Activated CD4-positive, alpha-beta T cell treated with anti-CD3 and anti-CD28 coated beads, Interleukin-2, Interleukin-4, amounts not matched to agents 100 ng/mL and 50 ng/mL, durations not matched to agents 16 hours and 8 hours (primary cell): ENCODE data around the gene RTP1.
A peak's percentile ranks its signal among the peaks of the same experiment; 100 is the strongest.
"Not testable (repeated sequence)": the region's sequence is repeated elsewhere in the genome, so short reads cannot be mapped to it uniquely, and the experiment has no call there.

Source experiments
- DNase-seq: peaks from one replicate; pipeline ENCODE4 v3.0.0-alpha.2; 2020; ENCODE audit warnings: low spot score

The RTP1 gene, protein sequence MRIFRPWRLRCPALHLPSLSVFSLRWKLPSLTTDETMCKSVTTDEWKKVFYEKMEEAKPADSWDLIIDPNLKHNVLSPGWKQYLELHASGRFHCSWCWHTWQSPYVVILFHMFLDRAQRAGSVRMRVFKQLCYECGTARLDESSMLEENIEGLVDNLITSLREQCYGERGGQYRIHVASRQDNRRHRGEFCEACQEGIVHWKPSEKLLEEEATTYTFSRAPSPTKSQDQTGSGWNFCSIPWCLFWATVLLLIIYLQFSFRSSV

DNA sequence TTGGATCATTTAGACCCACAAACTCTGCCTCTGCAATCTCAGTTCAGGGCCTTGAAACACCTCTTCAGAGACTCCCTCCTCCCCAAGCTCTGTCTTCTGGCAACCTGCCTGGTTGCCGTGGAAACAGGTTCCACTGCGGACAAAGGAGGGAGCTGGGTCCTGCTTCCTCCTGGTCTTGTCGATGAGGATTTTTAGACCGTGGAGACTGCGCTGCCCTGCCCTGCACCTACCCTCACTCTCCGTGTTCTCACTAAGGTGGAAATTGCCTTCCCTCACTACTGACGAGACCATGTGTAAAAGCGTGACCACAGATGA is at the start of gene RTP1:
RTP1 (plus strand) TSS at position 152 of the 315 bp plus-strand sequence; CDS start at position 182, 30 bp downstream.
- DNase-seq = no peak

DNA sequence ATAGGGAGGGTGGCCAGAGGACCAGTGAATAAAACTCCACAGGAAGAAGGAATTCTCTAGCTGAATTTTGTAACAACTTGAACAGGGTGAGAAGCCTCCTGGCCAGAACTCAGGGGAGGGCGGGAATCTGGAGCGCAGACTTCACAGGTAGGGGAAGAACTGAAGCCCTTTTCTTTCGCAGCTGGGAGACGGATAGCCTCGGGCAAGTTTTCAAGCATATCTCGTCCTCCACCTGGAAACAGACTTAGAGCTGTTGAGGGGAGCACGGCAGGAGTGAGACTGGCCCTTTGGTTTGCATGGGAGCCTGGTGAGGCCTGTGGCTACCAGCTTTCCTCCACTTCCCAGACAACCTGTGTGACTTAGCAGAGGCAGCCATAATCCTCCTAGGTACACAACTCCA is 47.1 kb upstream of the RTP1 start:
- no peak for DNase-seq

DNA sequence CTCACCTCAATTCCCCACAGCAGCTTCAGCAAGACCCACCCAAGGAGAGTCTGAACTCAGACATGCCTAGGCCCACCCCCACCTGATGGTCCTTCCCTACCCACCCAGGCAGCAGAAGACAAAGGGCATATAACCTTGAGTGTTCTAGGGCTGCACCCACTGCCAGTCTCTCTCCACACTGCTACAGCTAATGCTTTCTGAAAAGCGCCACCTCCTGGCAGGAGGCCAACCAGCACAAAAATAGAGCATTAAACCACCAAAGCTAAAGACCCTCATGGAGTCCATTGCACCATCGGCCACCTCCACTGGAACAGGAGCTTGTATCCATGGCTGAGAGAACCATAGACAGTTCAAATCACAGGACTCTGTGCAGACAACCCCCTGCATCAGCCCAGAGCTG is 46.7 kb upstream of the RTP1 start:
- DNase-seq = peak; percentile 53

DNA sequence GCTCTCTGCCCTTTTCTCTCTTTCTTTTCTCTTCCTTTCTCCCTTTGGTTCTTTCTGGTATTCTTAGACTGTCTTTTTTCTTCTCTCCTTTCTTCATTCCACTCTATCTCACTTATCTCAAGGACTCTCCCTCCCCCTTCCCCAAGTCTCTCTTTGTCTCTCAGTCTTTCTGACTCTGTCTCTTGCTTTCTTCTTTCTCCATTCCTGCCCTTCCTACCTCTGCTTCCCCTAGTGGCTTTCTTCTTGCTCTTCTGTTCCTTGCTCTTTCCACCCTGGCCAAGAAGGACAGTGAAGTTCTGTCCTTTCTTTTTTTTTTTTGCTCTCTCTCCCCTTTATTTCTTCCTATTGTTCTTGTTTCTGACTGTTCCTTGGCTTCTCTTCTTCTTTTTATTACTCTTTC is 35.7 kb upstream of the RTP1 start:
- no peak for DNase-seq

DNA sequence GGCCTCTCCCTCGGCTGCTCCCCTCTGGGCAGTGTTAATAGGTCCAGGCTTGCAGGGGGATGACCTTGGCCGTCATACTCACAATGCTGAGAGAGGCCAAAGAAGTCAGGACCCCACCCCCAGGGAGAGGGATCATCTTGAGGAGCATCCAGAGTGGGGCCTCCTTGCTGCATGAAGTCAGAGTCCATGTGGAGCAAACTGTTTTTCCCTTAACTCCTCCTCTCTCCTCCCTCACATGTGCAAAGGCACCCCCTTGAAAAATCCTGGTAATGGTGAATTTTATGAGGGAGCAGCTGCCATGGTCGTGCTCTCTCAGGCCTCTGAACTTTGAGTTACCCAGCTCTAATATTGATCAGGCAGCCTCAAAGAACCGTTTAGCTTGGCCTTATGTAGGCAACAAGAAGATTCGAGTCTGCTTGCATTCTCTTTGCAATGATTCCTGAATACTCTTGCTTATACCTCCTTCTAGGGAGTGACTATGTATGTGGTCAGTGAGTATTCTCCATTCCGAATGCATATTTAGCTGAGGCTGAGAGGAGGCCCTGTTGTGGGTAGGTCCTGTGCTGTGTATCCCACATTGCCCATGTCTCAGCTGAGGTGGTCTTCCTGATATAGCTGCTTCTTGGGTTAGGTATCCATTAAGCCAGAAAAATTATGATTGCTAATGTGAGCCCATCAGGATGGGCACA is 34.9 kb upstream of the RTP1 start:
- no peak for DNase-seq

DNA sequence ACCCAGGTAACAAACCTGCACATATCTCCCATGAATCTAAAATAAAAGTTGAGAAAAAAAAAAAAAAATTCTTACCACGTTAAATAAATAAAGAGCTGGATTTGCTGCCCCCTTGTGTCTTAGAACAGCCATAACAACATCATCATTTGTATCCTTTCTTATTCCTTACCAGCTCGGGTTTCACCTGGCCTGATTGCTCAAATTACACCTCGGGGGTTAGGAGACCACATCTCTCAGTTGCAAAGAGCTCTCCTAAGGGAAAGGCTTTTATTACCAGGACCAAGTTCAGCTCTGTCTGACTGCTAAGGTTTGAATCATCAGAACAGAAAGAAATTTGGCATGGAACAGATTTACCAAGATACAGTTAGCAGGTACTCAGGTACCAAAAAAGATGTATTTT is 32.1 kb upstream of the RTP1 start:
- DNase-seq = peak; percentile 60

DNA sequence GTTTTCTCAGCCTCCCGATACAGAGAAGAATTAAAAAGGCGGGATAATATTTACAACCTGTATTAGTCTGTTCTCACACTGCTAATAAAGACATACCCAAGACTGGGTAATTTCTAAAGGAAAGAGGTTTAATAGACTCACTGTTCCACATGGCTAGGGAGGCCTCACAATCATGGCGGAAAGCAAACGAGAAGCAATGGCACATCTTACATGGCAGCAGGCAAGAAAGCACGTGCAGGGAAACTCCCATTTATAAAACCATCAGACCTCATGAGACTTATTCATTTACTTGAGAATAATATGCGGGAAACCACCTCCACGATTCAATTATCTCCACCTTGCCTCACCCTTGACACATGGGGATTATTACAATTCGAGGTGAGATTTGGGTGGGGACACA is 30.5 kb upstream of the RTP1 start:
- DNase-seq = no peak

DNA sequence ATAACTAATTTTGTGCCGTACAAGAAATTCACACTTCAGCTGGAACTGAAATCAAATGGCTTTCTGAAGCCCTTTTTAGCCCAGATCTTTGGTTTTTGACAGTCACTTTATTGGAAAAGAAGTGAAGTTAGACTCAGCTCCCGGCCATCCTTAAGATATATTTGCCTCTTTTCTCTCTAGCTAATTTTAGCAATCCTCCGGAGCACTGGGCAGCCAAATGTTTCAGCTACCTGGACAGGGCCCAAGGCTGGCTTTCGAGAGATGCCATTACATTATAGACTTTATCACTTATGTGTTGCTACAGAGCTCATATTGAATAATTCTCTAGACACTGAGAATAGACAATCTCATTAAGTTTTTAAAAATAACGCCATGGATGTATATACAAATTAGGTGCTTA is 29.5 kb upstream of the RTP1 start:
- no peak for DNase-seq

DNA sequence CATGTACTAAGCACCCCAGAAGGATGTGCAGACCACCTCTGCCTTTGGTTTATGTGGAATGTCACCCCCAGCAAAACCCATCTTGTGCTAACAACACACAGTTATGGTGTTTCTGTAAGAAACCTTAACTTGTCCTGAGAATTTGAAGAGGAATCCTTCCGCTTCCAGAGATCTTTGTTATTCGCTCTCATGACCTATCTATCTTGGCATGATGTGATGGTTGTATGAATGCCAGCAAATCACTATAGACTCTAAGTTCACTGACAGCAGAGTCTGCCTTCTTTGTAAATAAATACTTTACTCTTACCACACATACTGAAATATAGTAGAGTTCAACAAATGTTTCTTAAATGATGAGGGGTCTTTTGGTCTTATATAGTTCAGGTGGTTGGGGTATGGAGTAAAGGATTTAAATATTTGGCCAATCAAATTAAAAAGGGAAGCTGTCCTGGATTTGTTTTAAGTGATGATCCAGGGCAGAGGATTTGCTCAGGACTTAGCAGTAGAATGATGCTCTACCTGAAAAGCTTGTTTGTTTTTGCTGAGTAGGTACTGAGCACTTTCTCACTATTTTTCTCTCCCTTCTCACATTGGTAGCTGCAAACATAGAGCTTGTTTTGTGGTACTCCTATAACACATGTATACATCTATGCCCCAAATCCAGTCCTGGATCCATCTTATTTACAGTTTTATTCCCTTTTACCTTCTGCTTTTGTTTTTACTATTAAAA is 27.9 kb upstream of the RTP1 start:
- DNase-seq = no peak

DNA sequence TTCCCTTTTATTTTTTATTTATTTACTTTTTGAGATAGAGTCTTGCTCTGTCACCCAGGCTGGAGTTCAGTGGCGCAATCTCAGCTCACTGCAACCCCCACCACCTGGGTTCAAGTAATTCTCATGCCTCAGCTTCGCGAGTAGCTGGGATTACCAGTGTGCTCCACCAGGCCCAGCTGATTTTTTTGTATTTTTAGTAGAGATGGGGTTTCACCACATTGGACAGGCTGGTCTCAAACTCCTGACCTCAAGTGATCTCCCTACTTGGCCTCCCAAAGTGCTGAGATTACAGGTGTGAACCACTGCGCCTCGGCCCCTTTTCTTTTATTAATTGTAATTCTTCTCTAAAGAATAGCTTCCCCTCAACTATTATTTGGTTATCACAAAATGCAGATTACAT is 26.4 kb upstream of the RTP1 start:
- DNase-seq = not testable (repeated sequence)

DNA sequence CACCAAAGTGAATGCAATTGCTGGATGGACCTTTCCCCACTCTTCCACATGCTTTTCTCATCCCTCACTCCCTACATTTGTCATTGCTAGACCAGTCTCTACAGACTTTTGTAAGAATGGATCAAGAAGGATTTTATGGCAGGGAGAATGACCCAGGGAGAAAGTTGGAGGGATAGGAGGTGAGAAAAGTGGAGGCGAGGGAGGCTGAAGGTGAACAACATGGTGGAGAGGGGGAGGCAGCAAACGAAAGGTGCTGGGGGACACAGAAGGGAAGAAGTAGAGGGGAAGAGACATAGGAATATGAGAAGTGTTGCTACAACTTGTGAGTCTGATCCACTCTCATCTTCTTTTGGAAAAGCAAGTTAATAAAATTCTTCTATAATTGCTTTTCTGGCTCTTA is 24.4 kb upstream of the RTP1 start:
- DNase-seq = no peak

DNA sequence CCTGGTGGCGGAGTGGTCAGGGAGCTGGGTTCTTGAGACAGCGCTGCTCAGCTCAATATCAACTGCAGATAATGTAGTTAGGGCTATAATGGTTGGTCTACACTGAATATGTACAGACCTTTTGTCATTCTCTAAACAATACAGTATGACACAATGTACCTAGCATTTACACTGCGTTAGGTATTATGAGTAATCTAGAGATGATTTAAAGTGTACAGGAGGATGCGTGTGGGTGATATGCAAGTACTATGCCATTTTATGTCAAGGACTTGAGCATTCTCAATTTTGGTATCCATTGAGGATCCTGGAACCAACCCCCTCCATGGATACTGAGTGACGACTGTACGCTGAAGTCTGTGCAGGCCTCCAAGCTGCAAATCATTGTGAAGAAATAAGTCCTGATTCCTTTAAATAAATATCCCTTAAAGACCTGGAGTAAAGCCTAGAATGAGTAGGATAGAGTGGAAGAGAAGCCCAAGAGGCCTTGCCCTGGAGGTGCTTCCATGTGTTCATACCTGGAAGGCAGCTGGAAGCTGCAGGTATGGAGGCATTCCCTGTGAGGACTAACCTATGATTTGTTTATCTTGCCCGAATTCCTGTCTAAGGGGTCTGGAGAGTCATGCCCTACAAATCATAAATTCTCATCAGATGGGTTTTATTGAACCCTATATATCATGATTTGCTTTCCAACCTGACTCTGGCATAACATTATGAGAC is 15.7 kb upstream of the RTP1 start:
- no peak for DNase-seq

DNA sequence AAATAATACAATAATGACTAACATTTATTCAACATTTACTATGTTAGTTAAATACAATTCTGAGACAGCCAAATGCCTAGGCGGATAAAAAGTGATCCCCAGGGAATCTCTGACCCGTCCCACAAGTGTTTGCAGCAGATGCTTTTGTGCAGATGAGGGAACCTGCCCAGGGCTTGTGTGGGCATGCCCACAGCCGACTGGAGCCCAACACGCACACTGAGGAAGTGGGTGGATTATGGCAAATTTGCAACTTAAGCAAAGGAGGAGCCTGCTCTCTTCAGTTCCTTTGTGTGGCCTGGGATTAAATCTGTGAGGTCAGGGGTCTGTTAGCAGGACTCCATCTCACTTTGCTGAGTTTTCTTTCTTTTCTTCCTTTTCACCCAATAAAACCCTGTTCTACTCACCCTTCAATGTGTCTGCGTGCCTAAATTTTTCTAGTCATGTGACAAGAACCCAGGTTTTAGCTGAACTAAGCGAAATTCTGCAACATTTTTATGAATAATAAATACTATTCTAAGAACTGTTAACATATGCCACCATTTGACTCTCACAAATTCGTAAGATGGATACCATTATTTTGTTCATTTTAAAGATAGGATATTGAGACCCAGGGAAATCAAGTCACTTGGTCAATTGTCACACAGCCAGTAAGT is 13.9 kb upstream of the RTP1 start:
- no peak for DNase-seq

DNA sequence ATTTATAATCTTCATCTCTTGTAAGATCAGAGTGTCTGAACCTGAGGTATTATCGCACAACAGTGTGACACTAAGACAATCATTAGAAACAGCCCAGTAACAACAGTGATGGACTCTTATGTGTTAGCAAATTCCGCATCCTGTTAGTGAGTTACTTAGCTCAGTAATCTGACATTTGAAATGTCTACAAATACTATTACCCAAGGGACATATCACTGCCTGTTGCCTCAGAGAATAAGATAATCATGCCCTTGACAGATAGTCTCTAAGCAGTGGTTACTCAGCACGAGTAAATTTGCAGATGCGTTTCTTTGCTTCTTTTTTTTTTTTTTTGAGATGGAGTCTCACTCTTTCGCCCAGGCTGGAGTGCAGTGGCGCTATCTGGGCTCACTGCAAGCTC is 13.4 kb upstream of the RTP1 start:
- no peak for DNase-seq

DNA sequence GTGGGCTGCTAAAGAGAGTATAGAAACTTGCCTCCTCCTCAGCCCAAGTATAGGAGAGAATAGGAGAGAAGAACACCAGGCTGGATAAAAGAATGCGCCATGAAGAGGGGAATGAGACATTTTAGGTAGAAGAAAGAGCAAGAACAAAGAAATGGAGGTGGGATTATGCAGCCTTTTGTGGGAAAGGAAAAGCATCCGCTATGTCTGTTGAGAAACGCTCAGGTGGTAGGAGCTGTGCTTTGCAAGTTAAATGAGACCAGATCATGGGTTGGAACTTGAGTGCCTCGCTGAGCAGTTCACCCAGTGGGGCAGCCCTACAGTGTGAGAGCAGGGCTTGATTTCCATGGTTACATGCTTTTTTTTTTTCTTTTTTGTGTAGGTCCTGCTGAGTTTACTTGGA is 11.5 kb upstream of the RTP1 start:
- no peak for DNase-seq

DNA sequence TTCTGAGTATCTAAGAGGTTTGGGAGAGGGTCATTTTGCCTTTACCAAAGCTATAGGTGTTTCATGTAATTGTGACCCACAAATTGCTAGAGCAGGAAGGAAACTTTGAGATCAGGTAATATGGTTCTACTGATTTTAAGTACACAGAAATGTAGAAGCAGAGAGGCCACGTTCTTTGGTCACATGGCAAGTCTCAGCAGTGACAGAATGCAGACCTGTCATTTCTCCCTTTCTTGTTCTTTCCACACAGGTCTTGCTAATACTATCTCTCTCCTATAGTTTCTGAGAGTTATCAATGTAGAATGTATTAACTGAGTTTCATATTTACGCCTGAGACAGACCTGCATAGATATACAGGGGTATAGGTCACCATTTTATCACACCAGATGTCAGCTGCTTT is 10.9 kb upstream of the RTP1 start:
- DNase-seq = no peak

DNA sequence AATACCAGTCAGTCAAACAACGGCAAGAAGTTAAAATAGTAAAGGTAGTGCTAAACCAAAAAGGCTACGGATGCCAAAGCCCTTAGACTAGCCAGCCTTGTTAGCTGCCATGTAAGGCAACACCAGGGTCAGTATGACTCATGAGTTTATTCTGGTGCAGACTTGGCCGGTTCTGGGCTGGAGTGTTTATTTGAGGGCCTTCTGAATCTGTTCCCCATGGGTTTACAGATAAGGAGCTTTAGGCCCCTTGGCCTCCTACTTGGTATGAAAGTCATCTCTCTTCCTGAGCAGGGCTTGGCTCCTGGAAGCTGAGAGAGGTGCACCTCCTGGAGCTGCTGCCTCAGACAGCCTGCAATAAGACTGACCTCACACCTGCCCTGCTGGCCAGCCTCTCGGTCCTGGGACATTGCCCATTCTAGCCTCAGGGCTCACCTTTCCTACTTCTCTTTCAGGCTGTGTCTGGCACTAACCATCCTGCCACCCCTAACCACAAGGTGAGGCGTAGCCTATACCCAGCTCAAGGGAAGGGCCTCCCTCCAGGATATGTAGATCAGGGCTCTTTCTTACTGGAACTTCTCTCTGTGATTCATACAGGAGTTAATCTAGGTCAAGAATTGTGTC is 10.4 kb upstream of the RTP1 start:
- DNase-seq = no peak

DNA sequence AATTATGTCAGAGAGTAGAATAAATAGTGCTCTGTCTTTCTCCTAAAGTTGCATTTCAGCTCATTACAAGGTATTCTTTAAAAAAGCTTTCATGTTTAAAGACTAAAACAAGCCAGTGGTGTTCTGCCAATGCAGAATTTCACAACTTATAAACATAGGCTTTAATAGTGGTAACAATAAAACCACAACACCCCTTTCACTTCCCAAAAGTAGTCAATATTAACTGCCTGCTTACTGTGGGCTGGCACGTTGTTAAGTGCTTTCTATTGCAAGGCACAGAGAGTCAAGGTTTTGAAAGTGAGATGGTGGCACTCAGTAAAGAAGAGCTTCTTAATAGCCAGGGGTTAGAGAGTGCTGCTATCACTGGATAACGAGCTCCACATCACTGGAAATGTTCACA is 8.4 kb upstream of the RTP1 start:
- no peak for DNase-seq

DNA sequence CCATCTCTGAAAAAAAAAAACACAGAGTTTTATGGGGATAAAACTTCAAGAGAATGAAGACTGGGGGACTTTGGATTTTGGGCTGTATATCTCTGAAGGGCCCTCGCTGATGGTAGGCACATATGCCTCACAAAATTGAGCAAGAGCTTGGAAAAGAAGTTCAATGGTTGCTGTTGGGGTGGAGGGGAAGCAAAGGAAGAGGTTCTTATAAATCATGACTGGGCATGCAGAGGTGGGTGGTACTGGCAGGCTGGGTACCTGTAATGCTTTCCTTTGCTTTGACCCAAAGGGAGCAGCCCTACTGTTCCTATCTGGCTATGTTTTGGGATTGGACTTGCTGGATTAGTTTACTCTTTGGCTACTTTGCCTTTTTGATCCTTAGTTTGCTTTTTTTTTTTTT is 6.0 kb upstream of the RTP1 start:
- DNase-seq = no peak

DNA sequence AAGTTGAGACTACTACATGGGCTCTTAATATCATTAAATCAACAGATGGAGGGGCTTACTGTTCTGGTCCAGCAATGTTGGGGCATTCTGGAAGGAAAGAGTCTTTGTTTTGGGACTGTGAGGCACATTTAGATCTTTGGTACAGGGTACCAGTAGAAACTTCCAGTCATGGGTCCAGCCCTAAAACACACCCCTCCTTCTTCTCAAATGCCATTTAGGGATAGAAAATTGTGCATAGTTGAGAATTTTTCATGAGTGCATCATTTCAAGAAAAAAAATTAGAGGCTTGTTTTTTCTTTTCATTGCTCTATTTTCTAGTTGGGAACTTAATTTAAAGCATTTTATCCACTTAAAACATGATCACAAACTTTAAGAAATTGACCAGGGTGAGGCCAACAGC is 4.1 kb upstream of the RTP1 start:
- no peak for DNase-seq

DNA sequence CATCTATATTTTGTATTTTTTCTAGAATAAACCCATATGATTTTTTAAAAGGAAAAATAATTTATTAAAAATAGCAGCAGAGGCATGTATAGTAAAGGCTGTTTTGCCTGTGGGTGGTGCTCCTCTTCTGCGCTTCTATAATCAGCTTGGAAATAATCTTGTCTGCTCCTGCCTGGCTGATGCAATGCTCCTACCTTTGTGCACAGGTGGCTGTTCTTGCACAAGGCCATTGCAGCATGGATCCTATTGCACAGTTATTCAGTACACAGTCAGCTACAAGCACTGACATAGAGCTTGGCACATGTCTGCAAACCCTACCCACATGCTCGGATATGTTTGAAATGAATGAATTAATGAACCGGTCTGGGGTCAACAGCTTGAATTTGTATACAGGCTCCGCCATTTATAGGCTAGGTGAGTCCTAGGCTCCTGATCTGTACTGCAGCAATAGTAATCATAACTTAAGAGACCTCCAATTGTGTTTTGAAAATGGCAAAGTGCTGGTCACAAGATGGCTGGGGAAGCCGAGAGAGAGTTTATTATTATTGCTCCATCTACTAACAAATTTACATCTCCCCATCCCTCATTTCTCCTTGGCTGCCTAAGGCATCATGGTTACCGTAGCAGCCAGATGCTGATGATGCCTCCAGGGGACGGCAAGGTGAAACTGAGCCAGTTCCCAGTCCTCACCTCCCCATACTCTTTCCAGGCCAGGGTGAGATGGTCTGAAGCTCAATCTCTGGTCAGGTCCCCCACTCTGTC is 532 bp upstream of the RTP1 start:
- no peak for DNase-seq
